Endothelial cell of umbilical vein (primary cell): Measurements from ENCODE around the gene TM9SF4. TPM values are rescaled to one million over a fixed set of nuclear protein-coding genes. Genes with fewer than 3 reads are reported as not detected.

Source experiments
- BruUV-seq: library from RNA; stranded (reverse); fragments of 400-500 nt; replicated peaks from 2 replicates; lab custom pipeline; 2021; lab: Mats Ljungman, UMichigan
- CTCF ChIA-PET: fragments of 300-600, 350-600 bp; sonication (Branson Sonifier 250); formaldehyde crosslinking; loops from one replicate; lab custom pipeline; 2021; ENCODE audit warnings: antibody characterized with exemption, inconsistent platforms; lab: Charles Lee
- POLR2A ChIA-PET: fragments of 300-600, 350-600 bp; sonication (Branson Sonifier 250); formaldehyde crosslinking; loops from one replicate; lab custom pipeline; 2021; ENCODE audit warnings: antibody characterized with exemption, inconsistent platforms; lab: Charles Lee
- DNase-seq: peaks from one replicate; pipeline ENCODE4 v3.0.0-alpha.2; 2011; ENCODE audit warnings: low read depth, low spot score
- FAIRE-seq: peaks from 2 replicates; lab custom pipeline; 2011; peaks lifted over from hg19 to GRCh38; lab: Jason Lieb, UNC
- H2AFZ ChIP-seq: 2 replicates; pipeline ENCODE4 v1.6.0; 2012; ENCODE audit warnings: low read depth, low read length, control low read depth, inconsistent platforms
- H3K27ac ChIP-seq: 2 replicates; pipeline ENCODE4 v1.5.1; 2011; ENCODE audit warnings: low read depth, mild to moderate bottlenecking, control low read depth, low read length, moderate library complexity; ENCODE audit not compliant: insufficient read depth
- H3K27me3 ChIP-seq, 2 experiments: 2 replicates each; pipeline versions ENCODE4 v1.6.0 to v1.6.1; 2011; ENCODE audit warnings: low read length in 2 of 2, mixed read lengths in 1 of 2; ENCODE audit not compliant: control insufficient read depth in 2 of 2, insufficient read depth in 2 of 2
- H3K36me3 ChIP-seq, 2 experiments: 2 replicates in 1 of 2; 3 replicates in 1 of 2; pipeline ENCODE4 v1.5.1; 2011; ENCODE audit warnings: low read length in 2 of 2, mild to moderate bottlenecking in 1 of 2, moderate library complexity in 1 of 2; ENCODE audit not compliant: control insufficient read depth in 2 of 2, insufficient read depth in 2 of 2; ENCODE audit errors: extremely low read depth in 1 of 2
- H3K4me1 ChIP-seq: 3 replicates; pipeline ENCODE4 v1.5.1; 2011; ENCODE audit warnings: mild to moderate bottlenecking, low read length; ENCODE audit not compliant: control insufficient read depth, insufficient read depth; ENCODE audit errors: extremely low read depth
- H3K4me2 ChIP-seq: 2 replicates; pipeline ENCODE4 v1.6.1; 2011; ENCODE audit warnings: low read length, control low read depth, mixed read lengths; ENCODE audit not compliant: insufficient read depth
- H3K4me3 ChIP-seq, 3 experiments: fragments of 200-600 bp in 1 of 3; sonication (generic), shearing (Covaris generic) in 1 of 3; replicated peaks in 1 of 3; 2 replicates each; pipeline ENCODE4 v1.5.1; 2011 to 2016; ENCODE audit warnings: control low read depth in 3 of 3, low read length in 3 of 3, mild to moderate bottlenecking in 2 of 3, inconsistent platforms in 1 of 3, low read depth in 1 of 3, moderate library complexity in 1 of 3; ENCODE audit not compliant: insufficient read depth in 1 of 3
- H3K79me2 ChIP-seq: 2 replicates; pipeline ENCODE4 v1.6.0; 2012; ENCODE audit warnings: low read length, inconsistent platforms; ENCODE audit not compliant: control insufficient read depth, insufficient read depth
- H3K9ac ChIP-seq: replicated peaks from 2 replicates; pipeline ENCODE3; 2011; ENCODE audit warnings: low read length, control low read depth; ENCODE audit not compliant: insufficient read depth; ENCODE audit errors: extremely low read depth
- H3K9me1 ChIP-seq: replicated peaks from 3 replicates; pipeline ENCODE4 v1.6.0; 2011; ENCODE audit warnings: mild to moderate bottlenecking, low read length; ENCODE audit not compliant: control insufficient read depth, insufficient read depth; ENCODE audit errors: extremely low read depth
- H3K9me3 ChIP-seq: replicated peaks from 2 replicates; pipeline ENCODE4 v1.5.1; 2012; ENCODE audit warnings: low read length, inconsistent platforms; ENCODE audit not compliant: control insufficient read depth, insufficient read depth
- H4K20me1 ChIP-seq: replicated peaks from 2 replicates; pipeline ENCODE3; 2011; ENCODE audit warnings: mild to moderate bottlenecking, low read length; ENCODE audit not compliant: control insufficient read depth, insufficient read depth; ENCODE audit errors: extremely low read depth
- FOS ChIP-seq: IDR thresholded peaks from 2 replicates; pipeline ENCODE4 v1.6.1; 2011; ENCODE audit warnings: mild to moderate bottlenecking, low read length, moderate library complexity, borderline replicate concordance; ENCODE audit not compliant: insufficient read depth
- GATA2 ChIP-seq: IDR thresholded peaks from 2 replicates; pipeline ENCODE4 v1.7.0; 2011; ENCODE audit warnings: low read depth, mild to moderate bottlenecking, moderate library complexity, mixed read lengths, low read length; ENCODE audit not compliant: insufficient read length, insufficient read depth
- JUN ChIP-seq: IDR thresholded peaks from 2 replicates; pipeline ENCODE4 v1.6.1; 2011; ENCODE audit warnings: borderline replicate concordance, low read depth; ENCODE audit not compliant: insufficient read length, insufficient read depth
- MYC ChIP-seq: IDR thresholded peaks from one replicate; pipeline ENCODE4 v1.6.1; 2011; ENCODE audit warnings: mild to moderate bottlenecking, low read depth, low read length
- POLR2A ChIP-seq: IDR thresholded peaks from 2 replicates; pipeline ENCODE4 v1.6.1; 2012; ENCODE audit warnings: low read depth, mild to moderate bottlenecking, control low read depth, low read length
- POLR2AphosphoS5 ChIP-seq: IDR thresholded peaks from 2 replicates; pipeline ENCODE4 v1.6.1; 2012; ENCODE audit warnings: low read depth, mild to moderate bottlenecking, control low read depth, low read length, moderate library complexity; ENCODE audit not compliant: insufficient read depth
- dilution Hi-C: fragments of 300-500 bp; cut with MboI; formaldehyde crosslinking; loops from one replicate; pipeline ENCODE4 v1.15.0; 2019; ENCODE audit warnings: low sequenced_read_pairs; ENCODE audit not compliant: extremely low pct_ligation_motif_present
- intact Hi-C: fragments of 100-400 bp; cut with micrococcal nuclease; formaldehyde crosslinking; loops from one replicate; pipeline ENCODE4 v1.10.0; 2022
- polyA plus RNA-seq, 4 experiments: library from polyadenylated mRNA; depleted of rRNA in 3 of 4; stranded (reverse) in 3 of 4; unstranded in 1 of 4; fragments of >200 nt; gene quantifications; 2 replicates each; pipeline versions ENCODE4 v1.2.1 to v1.2.3, GENCODE V29; 2011 to 2012; ENCODE audit warnings: missing spikeins in 1 of 4
- total RNA-seq: library from RNA; stranded (reverse); gene quantifications from 2 replicates; pipeline ENCODE4 v1.2.3, GENCODE V29; 2021
- TF ChIP-seq, protein P1 (sequence below), 2 donors: IDR thresholded peaks; 1 replicate in 1 of 2; 2 replicates in 1 of 2; pipeline ENCODE4 v1.5.1; 2011; ENCODE audit warnings: low read length in 2 of 2, mild to moderate bottlenecking in 2 of 2, moderate library complexity in 2 of 2, control low read depth in 1 of 2, inconsistent platforms in 1 of 2, low read depth in 1 of 2; ENCODE audit not compliant: insufficient read depth in 1 of 2; ENCODE audit errors: extremely low read depth in 1 of 2

The TM9SF4 gene
- total and polyA plus RNA-seq, 2 donors (not counting 3 experiments of a cell fraction or from before 2014, with no cell fraction given): 46.4 to 61.9 TPM

- TF ChIP-seq, protein P1, sequence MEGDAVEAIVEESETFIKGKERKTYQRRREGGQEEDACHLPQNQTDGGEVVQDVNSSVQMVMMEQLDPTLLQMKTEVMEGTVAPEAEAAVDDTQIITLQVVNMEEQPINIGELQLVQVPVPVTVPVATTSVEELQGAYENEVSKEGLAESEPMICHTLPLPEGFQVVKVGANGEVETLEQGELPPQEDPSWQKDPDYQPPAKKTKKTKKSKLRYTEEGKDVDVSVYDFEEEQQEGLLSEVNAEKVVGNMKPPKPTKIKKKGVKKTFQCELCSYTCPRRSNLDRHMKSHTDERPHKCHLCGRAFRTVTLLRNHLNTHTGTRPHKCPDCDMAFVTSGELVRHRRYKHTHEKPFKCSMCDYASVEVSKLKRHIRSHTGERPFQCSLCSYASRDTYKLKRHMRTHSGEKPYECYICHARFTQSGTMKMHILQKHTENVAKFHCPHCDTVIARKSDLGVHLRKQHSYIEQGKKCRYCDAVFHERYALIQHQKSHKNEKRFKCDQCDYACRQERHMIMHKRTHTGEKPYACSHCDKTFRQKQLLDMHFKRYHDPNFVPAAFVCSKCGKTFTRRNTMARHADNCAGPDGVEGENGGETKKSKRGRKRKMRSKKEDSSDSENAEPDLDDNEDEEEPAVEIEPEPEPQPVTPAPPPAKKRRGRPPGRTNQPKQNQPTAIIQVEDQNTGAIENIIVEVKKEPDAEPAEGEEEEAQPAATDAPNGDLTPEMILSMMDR (IDR thresholded peaks at IDR 0.05; ENCODE audit: extremely low read depth in 1 of 2, insufficient read depth in 1 of 2, low read depth in 1 of 2, low read length in 2 of 2): no peak
- TF ChIP-seq MYC (no peak), POLR2AphosphoS5 (no peak), GATA2 (no peak), FOS (no peak), JUN (no peak), POLR2A (no peak)
- ChIA-PET CTCF (no interaction called here), POLR2A (no interaction called here)
- no peaks in the 10 kb centered on the region for H3K9me1 ChIP-seq
- no peak overlapping the region for H3K4me2 ChIP-seq
- H3K79me2 ChIP-seq: peaks cover 40% of the 10 kb centered on the region
- peaks cover 0 to 9% of the 10 kb centered on the region in 2 experiments for H3K36me3 ChIP-seq
- H3K27ac ChIP-seq: no peak overlapping the region
- no TSS peak for BruUV-seq
- no peaks in the 10 kb centered on the region for H3K9me3 ChIP-seq
- dilution Hi-C loops (no loop called here), intact Hi-C loops (no loop called here)
- FAIRE-seq (no peak), DNase-seq (no peak)
- H2AFZ ChIP-seq: no peak overlapping the region
- no peaks in the 10 kb centered on the region for H3K27me3 ChIP-seq
- H3K4me3 ChIP-seq: no peak overlapping the region
- H4K20me1 ChIP-seq: no peaks in the 10 kb centered on the region
- no peak overlapping the region for H3K9ac ChIP-seq
- no peaks in the 10 kb centered on the region for H3K4me1 ChIP-seq
Observed at GRCh38 chr20:32130965-32131364, 21.5 kb downstream of the TM9SF4 start.
